A549 (cell line): ENCODE results near the gene SMIM38. TPM values are rescaled to one million over a fixed set of nuclear protein-coding genes. Genes with fewer than 3 reads are reported as not detected.

Experiments
- ATAC-seq, 2 experiments: fragments of 200-7000 bp in 1 of 2; fragments of >200 bp in 1 of 2; cut with Nextera tagmentation in 1 of 2; cut with Tn5 transposase in 1 of 2; 3 replicates each; pipeline versions ENCODE4 v1.8.0 to v1.9.1; 2018 to 2020; ENCODE audit warnings: mild to moderate bottlenecking in 1 of 2, moderate library complexity in 1 of 2
- CTCF ChIA-PET: fragments of 300-600 bp; sonication (Branson Sonifier 250); formaldehyde crosslinking; extraction: SDS; loops from one replicate; lab custom pipeline; 2021; ENCODE audit warnings: antibody characterized with exemption, inconsistent platforms; lab: Yijun Ruan, JAX
- POLR2A ChIA-PET: fragments of 350-600 bp; formaldehyde crosslinking; extraction: SDS; loops from one replicate; lab custom pipeline; 2021; ENCODE audit warnings: antibody characterized with exemption, inconsistent platforms; lab: Yijun Ruan, JAX
- DNase-seq, 2 experiments: peaks; one replicate each; pipeline versions ENCODE4 v3.0.0 to v3.0.0-alpha.2; 2011 to 2016; ENCODE audit warnings: low read depth in 1 of 2, low spot score in 1 of 2
- FAIRE-seq: peaks from 2 replicates; lab custom pipeline; 2011; peaks lifted over from hg19 to GRCh38; lab: Jason Lieb, UNC
- H3K27ac ChIP-seq, 2 experiments: fragments of >200 bp; sonication (Bioruptor Twin); formaldehyde crosslinking; 3 replicates each; pipeline ENCODE4 v1.5.1; 2016 to 2017
- H3K4me1 ChIP-seq: fragments of >200 bp; sonication (Bioruptor Twin); formaldehyde crosslinking; 3 replicates; pipeline ENCODE4 v1.6.1; 2016
- H3K4me2 ChIP-seq: fragments of >200 bp; sonication (Bioruptor Twin); formaldehyde crosslinking; 3 replicates; pipeline ENCODE4 v1.6.1; 2016
- H3K4me3 ChIP-seq: fragments of >200 bp; sonication (Bioruptor Twin); formaldehyde crosslinking; 3 replicates; pipeline ENCODE4 v1.5.1; 2016
- H3K9me3 ChIP-seq: fragments of >200 bp; sonication (Bioruptor Twin); formaldehyde crosslinking; 3 replicates; pipeline ENCODE4 v1.6.1; 2016
- CEBPB ChIP-seq, 2 experiments: fragments of >200 bp in 1 of 2; sonication (Bioruptor Twin) in 1 of 2; formaldehyde crosslinking in 1 of 2; IDR thresholded peaks; 2 replicates each; pipeline ENCODE4 v1.6.1; 2012 to 2016
- CHD4 ChIP-seq: fragments of 200-600 bp; sonication (generic); IDR thresholded peaks from 2 replicates; pipeline ENCODE4 v1.6.1; 2016; ENCODE audit warnings: antibody characterized with exemption, mild to moderate bottlenecking, borderline replicate concordance
- EHMT2 ChIP-seq: fragments of 200-600 bp; sonication (generic); IDR thresholded peaks from 2 replicates; pipeline ENCODE4 v1.6.1; 2016; ENCODE audit warnings: antibody characterized with exemption, low read depth, mild to moderate bottlenecking, moderate library complexity
- ESRRA ChIP-seq: fragments of 150-350 bp; IDR thresholded peaks from 2 replicates; pipeline ENCODE4 v1.6.1; 2014; ENCODE audit warnings: mild to moderate bottlenecking, low read length, borderline replicate concordance
- FOSB ChIP-seq: fragments of 250-450 bp; sonication (Bioruptor Pico); IDR thresholded peaks from 2 replicates; pipeline ENCODE4 v1.5.0; 2020; ENCODE audit warnings: mild to moderate bottlenecking, moderate library complexity
- FOSL2 ChIP-seq, 2 experiments: fragments of 450-650 bp in 1 of 2; fragments of >200 bp in 1 of 2; sonication (Bioruptor Twin) in 1 of 2; formaldehyde crosslinking; IDR thresholded peaks; 2 replicates each; pipeline versions ENCODE4 v1.5.0 to v1.6.1; 2016 to 2020; ENCODE audit warnings: mild to moderate bottlenecking in 1 of 2, moderate library complexity in 1 of 2
- FOXS1 ChIP-seq: fragments of 250-450 bp; sonication (Bioruptor Pico); IDR thresholded peaks from 2 replicates; pipeline ENCODE4 v1.5.0; 2020; ENCODE audit warnings: mild to moderate bottlenecking, moderate library complexity
- GATA3 ChIP-seq: IDR thresholded peaks from 2 replicates; pipeline ENCODE4 v1.6.1; 2012; ENCODE audit warnings: borderline replicate concordance
- HDAC2 ChIP-seq: fragments of 200-600 bp; sonication (generic); IDR thresholded peaks from 2 replicates; pipeline ENCODE4 v1.6.1; 2016
- MAX ChIP-seq: IDR thresholded peaks from 2 replicates; pipeline ENCODE4 v1.6.1; 2012
- MYC ChIP-seq: IDR thresholded peaks from 2 replicates; pipeline ENCODE4 v1.6.1; 2012; ENCODE audit warnings: mild to moderate bottlenecking, inconsistent platforms, low read length, improper control_type of control experiment, borderline replicate concordance
- NFE2L2 ChIP-seq: fragments of 150-350 bp; conservative IDR thresholded peaks from 2 replicates; pipeline ENCODE4 v1.6.1; 2014; ENCODE audit warnings: low read length
- NR3C1 ChIP-seq: fragments of >200 bp; sonication (Bioruptor Twin); formaldehyde crosslinking; IDR thresholded peaks from 3 replicates; pipeline ENCODE4 v1.6.1; 2017
- PHF8 ChIP-seq: fragments of 200-600 bp; sonication (generic); IDR thresholded peaks from 2 replicates; pipeline ENCODE4 v1.6.1; 2016; ENCODE audit warnings: low read depth, mild to moderate bottlenecking, antibody characterized with exemption, moderate library complexity, borderline replicate concordance
- REST ChIP-seq: fragments of 200-600 bp; sonication (generic); IDR thresholded peaks from 2 replicates; pipeline ENCODE4 v1.6.1; 2016; ENCODE audit warnings: antibody characterized with exemption, mild to moderate bottlenecking, moderate library complexity
- ZNF302 ChIP-seq: fragments of 250-450 bp; sonication (Bioruptor Pico); IDR thresholded peaks from 2 replicates; pipeline ENCODE4 v1.9.0; 2021; ENCODE audit warnings: inconsistent platforms, mild to moderate bottlenecking, moderate library complexity
- WGBS: methylation state at CpG from one replicate; pipeline ENCODE4 v1.1.6; 2017; ENCODE audit errors: missing lambda C conversion rate; 5-methylcytosine and 5-hydroxymethylcytosine counted together
- polyA plus RNA-seq, 4 experiments: library from polyadenylated mRNA; depleted of rRNA in 3 of 4; stranded (reverse); fragments of >200 nt; fragmentation: RNase III in 1 of 4; extraction: RNeasy Plus Mini Kit Qiagen cat#74134 plus additional on column Dnase treatment in 1 of 4; gene quantifications; 2 replicates in 3 of 4; 3 replicates in 1 of 4; pipeline ENCODE4 v1.2.3, GENCODE V29; 2011 to 2017
- TF ChIP-seq, protein P1 (sequence below): fragments of >200 bp; sonication (Bioruptor Twin); formaldehyde crosslinking; IDR thresholded peaks from 3 replicates; pipeline ENCODE4 v1.6.1; 2016
- TF ChIP-seq, protein P2 (sequence below): fragments of >200 bp; sonication (Bioruptor Twin); formaldehyde crosslinking; IDR thresholded peaks from 3 replicates; pipeline ENCODE4 v1.5.1; 2016

The SMIM38 gene
- polyA plus RNA-seq, 2 of the 4 experiments (the other 2 are of a cell fraction) = 0.05 to 0.08 TPM

DNA sequence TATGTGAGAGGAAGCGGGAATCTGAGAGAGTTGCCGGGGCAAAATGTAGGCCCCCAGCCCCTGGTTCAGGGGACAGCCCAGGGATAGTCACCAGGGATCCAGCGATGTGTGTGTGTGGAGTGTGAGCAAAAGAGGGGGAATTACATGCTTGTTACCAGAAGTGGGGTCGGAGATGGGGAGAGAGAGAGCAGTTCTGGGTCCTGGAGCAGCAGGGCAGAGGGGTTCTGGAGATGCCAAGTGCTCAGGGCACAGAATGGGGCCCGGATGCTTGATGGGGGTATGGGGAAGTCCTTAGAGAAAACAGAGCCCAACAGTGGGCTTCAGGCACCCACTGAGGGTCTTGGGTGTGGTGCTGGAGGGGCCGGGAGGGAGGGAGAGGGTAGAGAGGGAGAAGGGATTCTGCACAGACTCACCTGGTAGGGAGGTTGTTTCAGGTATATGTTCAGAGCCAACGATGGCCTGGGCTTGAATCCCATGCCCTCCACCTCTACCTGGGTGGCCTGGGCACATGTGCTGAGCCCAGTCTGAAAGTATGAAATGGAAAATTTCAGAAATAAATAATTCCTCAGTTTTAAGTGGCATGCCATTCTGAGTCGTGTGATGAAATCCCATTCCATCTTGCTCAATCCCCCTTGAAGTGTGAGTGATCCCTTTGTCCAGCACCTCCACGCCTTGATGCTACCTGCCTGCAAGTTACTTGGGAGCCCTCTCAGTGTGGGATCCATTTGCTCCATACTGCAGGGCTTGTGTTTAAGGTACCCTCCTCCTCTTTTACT lies 12.4 kb downstream of the SMIM38 start:
- Histone ChIP-seq H3K27ac (peak overlapping the region; percentile 31 to 75; a peak in 5 of 6 replicates), H3K4me2 (peak overlapping the region; percentile 15; the same call in 1 of the 3 replicates), H3K4me3 (no peak overlapping the region), H3K9me3 (peaks cover 3% of the 10 kb centered on the region; the same call in 1 of the 3 replicates), H3K4me1 (peaks cover 25% of the 10 kb centered on the region)
- FAIRE-seq = no peak
- TF ChIP-seq CEBPB (IDR thresholded peaks at IDR 0.05) = peak; percentile 49 to 64; a peak in 3 of 4 replicates
- no peak for TF ChIP-seq REST
- DNase-seq = peak in 1 of 2 experiments; percentile 45
- ChIA-PET POLR2A (interaction anchor here (0.7 kb wide), 1 partner anchor 54 kb away, joined by 3 read pairs; no protein-coding TSS in a partner anchor), CTCF (interaction anchor here (1.3 kb wide), 1 partner anchor 45 kb away, joined by 3 read pairs; no protein-coding TSS in a partner anchor)
- ATAC-seq = no peak
- 71% methylated on average over 9 of the region's 9 CpGs for WGBS

DNA sequence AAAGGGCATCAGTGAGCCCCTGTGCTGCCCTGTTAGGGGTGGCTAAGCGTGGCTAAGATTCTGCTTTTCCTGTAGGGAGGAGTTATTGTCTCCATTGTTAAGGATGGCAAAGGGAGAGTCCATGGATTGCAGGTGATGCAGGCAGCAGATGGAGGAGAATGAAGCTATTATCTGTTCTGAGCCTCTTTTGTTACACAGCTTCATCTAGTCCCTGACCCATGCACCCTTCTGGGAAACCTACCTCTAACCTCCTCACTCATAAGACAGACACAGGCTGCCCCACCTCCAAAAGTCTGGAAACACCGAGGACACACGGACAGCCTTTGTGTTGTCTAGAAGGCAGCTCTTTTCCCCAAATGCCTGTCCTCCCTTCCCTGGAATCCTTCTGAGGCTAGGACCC lies 13.7 kb downstream of the SMIM38 start:
- Histone ChIP-seq H3K4me3 (no peak overlapping the region), H3K4me1 (peaks cover 25% of the 10 kb centered on the region), H3K27ac (peak overlapping the region in 1 of 2 experiments; percentile 12; a peak in 1 of 6 replicates), H3K4me2 (no peak overlapping the region), H3K9me3 (no peaks in the 10 kb centered on the region)
- FAIRE-seq (no peak), DNase-seq (no peak), ATAC-seq (no peak)
- TF ChIP-seq MYC (no peak), HDAC2 (no peak)
- TF ChIP-seq, protein P1, sequence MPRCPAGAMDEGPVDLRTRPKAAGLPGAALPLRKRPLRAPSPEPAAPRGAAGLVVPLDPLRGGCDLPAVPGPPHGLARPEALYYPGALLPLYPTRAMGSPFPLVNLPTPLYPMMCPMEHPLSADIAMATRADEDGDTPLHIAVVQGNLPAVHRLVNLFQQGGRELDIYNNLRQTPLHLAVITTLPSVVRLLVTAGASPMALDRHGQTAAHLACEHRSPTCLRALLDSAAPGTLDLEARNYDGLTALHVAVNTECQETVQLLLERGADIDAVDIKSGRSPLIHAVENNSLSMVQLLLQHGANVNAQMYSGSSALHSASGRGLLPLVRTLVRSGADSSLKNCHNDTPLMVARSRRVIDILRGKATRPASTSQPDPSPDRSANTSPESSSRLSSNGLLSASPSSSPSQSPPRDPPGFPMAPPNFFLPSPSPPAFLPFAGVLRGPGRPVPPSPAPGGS = no peak
- 87% methylated on average over 3 of the region's 3 CpGs for WGBS
- CTCF ChIA-PET = interaction anchor here (0.7 to 2.6 kb wide), 5 partner anchors 12 to 474 kb away, joined by 3 to 9 read pairs (median 3); no protein-coding TSS in a partner anchor
- POLR2A ChIA-PET = no interaction called here

- CTCF ChIA-PET = interaction anchor here (0.8 to 2.6 kb wide), 3 partner anchors 8 to 69 kb away, joined by 3 to 9 read pairs (median 3); no protein-coding TSS in a partner anchor
- DNase-seq (no peak), ATAC-seq (no peak), FAIRE-seq (no peak)
- TF ChIP-seq FOSB (CRISPR knock-in tag) (no peak), EHMT2 (no peak), MAX (no peak), NR3C1 (no peak), ZNF302 (CRISPR knock-in tag) (no peak), FOSL2 (IDR thresholded peaks at IDR 0.05) (no peak), FOSL2 (CRISPR knock-in tag; IDR thresholded peaks at IDR 0.05) (no peak), GATA3 (no peak), PHF8 (no peak), CHD4 (no peak), ESRRA (no peak), NFE2L2 (no peak), FOXS1 (no peak)
- TF ChIP-seq, protein P1 = no peak
- TF ChIP-seq, protein P2, sequence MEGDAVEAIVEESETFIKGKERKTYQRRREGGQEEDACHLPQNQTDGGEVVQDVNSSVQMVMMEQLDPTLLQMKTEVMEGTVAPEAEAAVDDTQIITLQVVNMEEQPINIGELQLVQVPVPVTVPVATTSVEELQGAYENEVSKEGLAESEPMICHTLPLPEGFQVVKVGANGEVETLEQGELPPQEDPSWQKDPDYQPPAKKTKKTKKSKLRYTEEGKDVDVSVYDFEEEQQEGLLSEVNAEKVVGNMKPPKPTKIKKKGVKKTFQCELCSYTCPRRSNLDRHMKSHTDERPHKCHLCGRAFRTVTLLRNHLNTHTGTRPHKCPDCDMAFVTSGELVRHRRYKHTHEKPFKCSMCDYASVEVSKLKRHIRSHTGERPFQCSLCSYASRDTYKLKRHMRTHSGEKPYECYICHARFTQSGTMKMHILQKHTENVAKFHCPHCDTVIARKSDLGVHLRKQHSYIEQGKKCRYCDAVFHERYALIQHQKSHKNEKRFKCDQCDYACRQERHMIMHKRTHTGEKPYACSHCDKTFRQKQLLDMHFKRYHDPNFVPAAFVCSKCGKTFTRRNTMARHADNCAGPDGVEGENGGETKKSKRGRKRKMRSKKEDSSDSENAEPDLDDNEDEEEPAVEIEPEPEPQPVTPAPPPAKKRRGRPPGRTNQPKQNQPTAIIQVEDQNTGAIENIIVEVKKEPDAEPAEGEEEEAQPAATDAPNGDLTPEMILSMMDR = no peak
- Histone ChIP-seq H3K4me3 (no peak overlapping the region), H3K4me2 (no peak overlapping the region), H3K27ac (no peak overlapping the region), H3K4me1 (peaks cover 25% of the 10 kb centered on the region), H3K9me3 (no peaks in the 10 kb centered on the region)
- WGBS = 71% methylated on average over 6 of the region's 6 CpGs
- POLR2A ChIA-PET = no interaction called here
Measured at GRCh38 chr11:69170704-69171103, 15.0 kb downstream of the SMIM38 start.
